Prostate gland (tissue), 2 donors: Measurements from ENCODE around the gene DNAJC12.

Experiments
- POLR2AphosphoS5 ChIP-seq: sonication (generic); formaldehyde crosslinking; IDR thresholded peaks from one replicate; pipeline ENCODE4 v1.6.1; 2017; ENCODE audit warnings: antibody characterized with exemption
- TF ChIP-seq, protein P1 (sequence below), 4 experiments: fragments of 200-600 bp in 2 of 4; fragments of 450-650 bp in 2 of 4; sonication (generic) in 2 of 4; IDR thresholded peaks; 1 replicate in 3 of 4; 2 replicates in 1 of 4; pipeline ENCODE4 v1.5.1; 2016 to 2019; ENCODE audit warnings: antibody characterized with exemption in 4 of 4, mild to moderate bottlenecking in 2 of 4, moderate library complexity in 2 of 4

DNA sequence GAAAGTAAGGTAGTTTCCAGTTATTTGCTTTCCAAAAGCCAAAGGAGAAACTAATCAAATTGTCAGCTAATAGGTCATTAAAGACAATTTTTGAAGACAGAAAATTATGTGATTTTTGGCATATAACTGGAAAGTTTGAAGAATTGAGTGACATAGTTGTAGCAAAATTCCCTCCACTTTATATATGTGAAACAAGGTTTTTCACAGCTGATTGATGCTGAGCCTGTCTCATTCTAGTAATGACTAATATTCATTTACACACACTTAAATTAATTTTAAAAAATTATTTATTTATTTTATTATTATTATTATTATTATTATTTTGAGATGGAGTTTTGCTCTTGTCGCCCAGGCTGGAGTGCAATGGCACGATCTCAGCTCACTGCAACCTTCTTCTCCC, 30.1 kb upstream of the DNAJC12 start:
- no peak for TF ChIP-seq POLR2AphosphoS5
- TF ChIP-seq, protein P1, sequence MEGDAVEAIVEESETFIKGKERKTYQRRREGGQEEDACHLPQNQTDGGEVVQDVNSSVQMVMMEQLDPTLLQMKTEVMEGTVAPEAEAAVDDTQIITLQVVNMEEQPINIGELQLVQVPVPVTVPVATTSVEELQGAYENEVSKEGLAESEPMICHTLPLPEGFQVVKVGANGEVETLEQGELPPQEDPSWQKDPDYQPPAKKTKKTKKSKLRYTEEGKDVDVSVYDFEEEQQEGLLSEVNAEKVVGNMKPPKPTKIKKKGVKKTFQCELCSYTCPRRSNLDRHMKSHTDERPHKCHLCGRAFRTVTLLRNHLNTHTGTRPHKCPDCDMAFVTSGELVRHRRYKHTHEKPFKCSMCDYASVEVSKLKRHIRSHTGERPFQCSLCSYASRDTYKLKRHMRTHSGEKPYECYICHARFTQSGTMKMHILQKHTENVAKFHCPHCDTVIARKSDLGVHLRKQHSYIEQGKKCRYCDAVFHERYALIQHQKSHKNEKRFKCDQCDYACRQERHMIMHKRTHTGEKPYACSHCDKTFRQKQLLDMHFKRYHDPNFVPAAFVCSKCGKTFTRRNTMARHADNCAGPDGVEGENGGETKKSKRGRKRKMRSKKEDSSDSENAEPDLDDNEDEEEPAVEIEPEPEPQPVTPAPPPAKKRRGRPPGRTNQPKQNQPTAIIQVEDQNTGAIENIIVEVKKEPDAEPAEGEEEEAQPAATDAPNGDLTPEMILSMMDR (IDR thresholded peaks at IDR 0.05) = no peak
